DND-41 (cell line): ENCODE results near the gene CHRNA9.

Experiments used
- CTCF ChIP-seq: IDR thresholded peaks from 2 replicates; pipeline ENCODE4 v1.5.1; 2012; ENCODE audit warnings: borderline replicate concordance, low read length, moderate library complexity, mild to moderate bottlenecking; ENCODE audit not compliant: poor library complexity, severe bottlenecking; ENCODE audit errors: extremely low read depth
- EZH2 ChIP-seq: IDR thresholded peaks from 3 replicates; pipeline ENCODE4 v1.6.1; 2012; ENCODE audit warnings: borderline replicate concordance, low read depth, mild to moderate bottlenecking, moderate library complexity, low read length, inconsistent platforms; ENCODE audit not compliant: severe bottlenecking

- TF ChIP-seq CTCF = no peak
- no peak for TF ChIP-seq EZH2
Observed at GRCh38 chr4:40378619-40379018, 43.5 kb downstream of the CHRNA9 start.
